ENCODE data around the gene ACAP3.

GRCh38 chr1:1281533-1282321 is 26.0 kb downstream of the ACAP3 start:
- TF ChIP-seq JUN (IDR thresholded peaks at IDR 0.05; ENCODE audit: borderline replicate concordance, insufficient read depth, insufficient read length, low read depth) (peak; percentile 32), CTCF (IDR thresholded peaks at IDR 0.05; ENCODE audit: extremely low read depth in 1 of 2, insufficient read depth in 1 of 2, low read depth in 1 of 2, low read length in 2 of 2) (no peak), MAX (IDR thresholded peaks at IDR 0.05; ENCODE audit: insufficient read depth, insufficient read length) (no peak), EZH2 (IDR thresholded peaks at IDR 0.05; ENCODE audit: borderline replicate concordance, low read depth, low read length, severe bottlenecking) (no peak), POLR2A (IDR thresholded peaks at IDR 0.05; ENCODE audit: low read depth, low read length) (no peak)

Measured in endothelial cell of umbilical vein (primary cell).